CD4-positive, alpha-beta T cell treated with Interleukin-12 subunit alpha and Interleukin-12 subunit beta, for 1 hour (primary cell): ENCODE measurements around the gene CDH13.
"Not testable (repeated sequence)": the region's sequence is repeated elsewhere in the genome, so short reads cannot be mapped to it uniquely, and the experiment has no call there.

ENCODE experiments used
- DNase-seq: peaks from one replicate; pipeline ENCODE4 v3.0.0-alpha.2; 2020

The CDH13 gene

GRCh38 chr16:82899731-82900450 lies 273.1 kb downstream of the CDH13 start:
- DNase-seq, result no peak

- no peak for DNase-seq
Observed at GRCh38 chr16:82900559-82900958, 273.8 kb downstream of the CDH13 start.

- DNase-seq, result no peak
Observed at GRCh38 chr16:82911925-82912324, 285.2 kb downstream of the CDH13 start.

DNA sequence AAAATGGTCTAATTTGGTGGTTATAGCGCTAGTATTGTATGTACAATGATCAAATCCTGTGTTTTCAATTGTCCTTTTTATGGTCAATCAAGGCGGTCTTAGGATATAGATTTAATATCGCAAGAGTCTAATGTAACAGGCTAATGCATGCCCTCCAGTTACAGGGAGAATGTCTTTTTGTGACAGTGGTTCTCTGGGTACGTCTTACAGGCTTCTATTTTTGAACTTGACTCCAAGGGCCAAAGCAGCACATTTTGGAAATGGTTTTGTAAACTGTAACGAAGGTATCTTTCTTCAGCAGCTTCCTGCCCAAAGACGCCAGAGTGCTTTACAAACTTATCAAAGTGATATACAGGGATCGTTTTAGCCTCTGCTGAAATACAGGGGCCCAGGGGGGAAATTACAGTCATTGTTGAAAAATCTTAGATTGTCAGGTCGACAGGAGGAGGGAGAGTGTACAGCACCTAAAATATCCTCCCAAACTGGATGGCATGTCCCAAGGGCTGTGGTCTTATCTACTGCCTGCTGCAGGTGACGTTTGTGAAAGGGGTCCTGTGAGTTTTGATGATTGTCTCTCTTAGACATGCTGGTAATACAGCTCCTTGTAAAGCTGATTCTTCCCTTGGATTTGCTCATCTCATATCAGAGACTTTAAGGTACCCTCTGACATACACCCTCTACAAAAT lies 288.5 kb downstream of the CDH13 start:
- DNase-seq, result no peak

DNA sequence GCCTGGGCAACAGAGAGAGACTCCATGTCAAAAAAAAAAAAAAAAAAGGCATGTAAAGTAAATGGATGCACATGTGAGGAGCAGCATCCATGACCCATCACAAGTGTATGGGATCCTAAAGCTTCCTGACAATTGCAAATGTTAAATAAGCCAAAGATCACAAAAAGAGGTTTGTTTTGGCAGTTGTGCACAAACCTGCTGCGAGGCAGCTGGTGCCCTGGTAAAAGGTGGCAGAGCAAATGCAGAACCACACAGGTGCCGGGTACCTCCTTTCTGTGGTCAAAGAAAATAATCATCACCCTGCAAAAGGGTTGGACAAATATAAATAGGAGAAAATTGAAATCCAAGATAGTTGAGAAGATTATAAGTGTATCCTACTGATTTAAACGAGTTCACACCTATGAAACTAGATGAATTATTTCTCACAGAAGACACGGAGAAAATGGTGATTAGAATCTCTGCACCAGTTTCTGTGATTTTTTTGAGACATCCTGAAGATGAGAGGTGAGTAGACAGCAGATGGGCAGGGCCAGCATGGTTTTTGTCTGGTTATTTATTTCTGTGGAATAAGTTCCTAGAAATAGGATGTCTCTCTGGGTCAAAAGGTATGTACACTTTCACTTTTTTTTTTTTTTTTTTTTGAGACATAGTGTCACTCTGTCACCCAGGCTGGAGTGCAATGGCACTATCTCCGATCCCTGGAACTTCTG lies 291.3 kb downstream of the CDH13 start:
- no peak for DNase-seq

GRCh38 chr16:82924075-82924854 lies 297.5 kb downstream of the CDH13 start:
- peak; percentile 19 for DNase-seq

- DNase-seq, result no peak
Observed at GRCh38 chr16:82926500-82926899, 299.7 kb downstream of the CDH13 start.

GRCh38 chr16:82933933-82934332 lies 307.2 kb downstream of the CDH13 start:
- not testable (repeated sequence) for DNase-seq

- no peak for DNase-seq
Observed at GRCh38 chr16:82935766-82936165, 309.0 kb downstream of the CDH13 start.

GRCh38 chr16:82936941-82937551 lies 310.3 kb downstream of the CDH13 start:
- DNase-seq, result no peak

DNA sequence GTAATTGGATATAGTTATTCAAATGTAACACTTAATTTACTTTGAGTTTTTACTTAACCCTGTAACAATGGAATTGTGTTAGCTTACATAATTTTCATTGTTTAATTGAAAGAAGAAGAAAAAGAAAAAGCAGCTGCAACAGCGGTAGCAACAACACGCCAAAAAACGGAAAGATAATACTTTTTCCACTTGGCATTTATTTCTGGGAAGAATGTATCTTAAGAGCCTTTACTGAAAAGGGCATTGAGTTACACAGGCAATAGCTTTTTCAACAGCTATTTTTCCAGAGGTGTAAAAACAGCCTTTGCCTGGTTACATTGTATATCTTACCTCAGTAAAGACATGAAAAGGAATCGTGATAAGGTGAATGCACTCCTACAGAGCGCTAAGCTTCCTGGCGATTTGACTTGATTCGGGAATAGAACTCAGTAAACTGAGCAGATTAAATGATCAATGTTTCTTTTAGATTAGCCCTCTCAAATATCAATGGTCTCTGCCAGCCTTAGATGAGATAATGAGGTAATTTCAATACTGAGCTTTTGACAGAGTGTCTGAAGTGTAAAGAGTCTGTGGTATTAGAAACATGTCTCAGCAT lies 311.3 kb downstream of the CDH13 start:
- no peak for DNase-seq

DNA sequence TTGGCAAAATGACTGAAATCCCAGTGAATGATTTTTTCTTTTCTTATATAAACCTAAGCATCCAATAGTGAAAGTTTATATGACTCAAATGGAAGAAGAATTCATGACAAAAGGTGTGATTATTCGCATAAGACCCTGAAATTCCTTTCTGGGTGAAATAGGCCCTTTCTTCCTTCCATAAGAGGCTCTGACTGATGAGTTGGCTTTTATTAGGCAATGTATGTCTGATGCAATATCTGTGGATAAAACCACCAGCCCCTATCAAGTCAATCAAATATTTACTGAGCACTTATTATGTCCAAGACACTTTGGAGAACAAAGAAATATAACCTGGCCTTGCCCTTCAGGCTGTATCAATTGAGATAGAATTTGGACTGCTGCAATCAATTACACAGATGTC lies 316.6 kb downstream of the CDH13 start:
- no peak for DNase-seq

- peak; percentile 26 for DNase-seq
Observed at GRCh38 chr16:82945420-82946101, 318.8 kb downstream of the CDH13 start.

DNA sequence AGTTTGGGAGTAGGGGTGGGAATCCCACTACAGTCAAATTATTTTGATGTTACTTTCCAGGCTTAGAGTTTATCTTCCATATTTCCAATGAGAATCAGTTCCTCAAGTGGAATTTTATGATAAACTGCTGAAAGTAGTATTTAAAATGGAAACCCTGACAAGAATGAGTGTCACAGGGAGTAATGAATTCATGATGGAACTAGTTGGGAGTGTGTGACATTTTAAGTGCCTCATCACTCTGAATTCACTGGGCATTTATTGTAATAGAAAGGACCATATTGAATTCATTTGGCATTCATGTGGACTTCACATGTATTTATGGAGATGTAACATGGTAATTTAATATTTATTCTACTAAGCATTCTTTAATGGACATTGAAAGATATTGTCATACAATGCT lies 320.9 kb downstream of the CDH13 start:
- no peak for DNase-seq

- no peak for DNase-seq
Observed at GRCh38 chr16:82949016-82949415, 322.2 kb downstream of the CDH13 start.

GRCh38 chr16:82953517-82953916 lies 326.7 kb downstream of the CDH13 start:
- no peak for DNase-seq

- no peak for DNase-seq
Observed at GRCh38 chr16:82954224-82954929, 327.6 kb downstream of the CDH13 start.

GRCh38 chr16:82955741-82956348 lies 329.1 kb downstream of the CDH13 start:
- no peak for DNase-seq

DNA sequence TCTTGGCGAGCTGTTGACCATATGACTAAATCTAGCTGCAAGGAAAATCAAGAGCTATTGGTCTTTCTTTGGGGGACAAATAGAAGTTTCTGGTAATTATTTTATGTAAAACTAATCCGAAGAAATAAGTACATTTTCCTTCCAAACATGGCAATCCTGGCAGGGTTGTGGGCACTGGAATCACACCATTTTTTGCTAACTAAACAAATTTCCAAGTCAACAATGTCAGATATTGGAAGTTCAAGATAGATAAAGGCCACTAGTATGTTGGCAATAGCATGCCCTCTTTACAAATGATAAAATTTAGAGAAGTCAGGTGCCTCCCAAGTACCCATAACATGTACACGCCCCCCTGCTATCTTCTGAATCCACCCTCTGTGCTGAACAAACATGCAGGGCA lies 330.4 kb downstream of the CDH13 start:
- no peak for DNase-seq

- no peak for DNase-seq
Observed at GRCh38 chr16:82960918-82961317, 334.1 kb downstream of the CDH13 start.

DNA sequence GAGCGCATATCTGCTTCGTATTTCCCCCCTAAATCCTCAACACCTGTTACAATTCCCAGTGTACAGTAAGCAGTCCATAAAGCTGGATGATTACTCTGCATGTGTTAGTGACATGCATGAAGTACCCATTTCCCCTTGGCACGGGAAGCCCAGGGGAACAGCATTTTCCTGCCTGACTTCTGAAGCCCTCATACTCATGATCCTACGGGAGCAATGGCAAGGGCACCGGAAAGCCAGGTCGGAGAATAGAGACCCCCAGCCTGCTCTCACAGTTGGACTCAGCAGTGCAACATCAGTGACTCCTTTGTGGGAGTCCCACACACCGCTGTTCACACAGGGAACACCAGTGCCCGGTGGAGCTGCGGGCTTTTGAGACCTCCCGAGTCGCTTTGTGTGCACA lies 336.9 kb downstream of the CDH13 start:
- no peak for DNase-seq
